ENCODE data around the gene NRXN3.

GRCh38 chr14:78130356-78130755 is 39.8 kb upstream of the NRXN3 start:
- TF ChIP-seq CTCF (IDR thresholded peaks at IDR 0.05) = no peak
- TF ChIP-seq EZH2 (IDR thresholded peaks at IDR 0.05; ENCODE audit: borderline replicate concordance, insufficient read depth, low read depth, low read length, poor library complexity, severe bottlenecking) = no peak
